Neural progenitor cell (in vitro differentiated cells): Measurements from ENCODE around the gene ANKS3.

Source experiments
- CTCF ChIP-seq: fragments of 200-600 bp; sonication (generic); IDR thresholded peaks from 2 replicates; pipeline ENCODE4 v1.5.1; 2017; ENCODE audit warnings: antibody characterized with exemption, mild to moderate bottlenecking
- EZH2 ChIP-seq: fragments of 200-600 bp; sonication (generic); IDR thresholded peaks from 2 replicates; pipeline ENCODE4 v1.6.1; 2017; ENCODE audit warnings: antibody characterized with exemption, mild to moderate bottlenecking, moderate library complexity
- EZH2phosphoT487 ChIP-seq: fragments of 200-600 bp; sonication (generic); IDR thresholded peaks from 2 replicates; pipeline ENCODE4 v1.6.1; 2017; ENCODE audit warnings: antibody characterized with exemption

- TF ChIP-seq CTCF (no peak), EZH2 (no peak), EZH2phosphoT487 (no peak)
Observed at GRCh38 chr16:4745274-4745569, 11.2 kb upstream of the ANKS3 start.
